Transverse colon (tissue), 3 donors: ENCODE data around the gene TNK2.

Source experiments
- POLR2A ChIP-seq: fragments of 450-650 bp; IDR thresholded peaks from one replicate; pipeline ENCODE4 v1.6.1; 2016; ENCODE audit warnings: antibody characterized with exemption, mild to moderate bottlenecking, moderate library complexity
- TF ChIP-seq, protein P1 (sequence below), 5 experiments: fragments of 200-600 bp in 3 of 5; fragments of 450-650 bp in 2 of 5; sonication (generic) in 3 of 5; IDR thresholded peaks; 1 replicate in 2 of 5; 2 replicates in 3 of 5; pipeline ENCODE4 v1.5.1; 2016 to 2017; ENCODE audit warnings: antibody characterized with exemption in 5 of 5, inconsistent platforms in 3 of 5, mild to moderate bottlenecking in 2 of 5, moderate library complexity in 1 of 5

DNA sequence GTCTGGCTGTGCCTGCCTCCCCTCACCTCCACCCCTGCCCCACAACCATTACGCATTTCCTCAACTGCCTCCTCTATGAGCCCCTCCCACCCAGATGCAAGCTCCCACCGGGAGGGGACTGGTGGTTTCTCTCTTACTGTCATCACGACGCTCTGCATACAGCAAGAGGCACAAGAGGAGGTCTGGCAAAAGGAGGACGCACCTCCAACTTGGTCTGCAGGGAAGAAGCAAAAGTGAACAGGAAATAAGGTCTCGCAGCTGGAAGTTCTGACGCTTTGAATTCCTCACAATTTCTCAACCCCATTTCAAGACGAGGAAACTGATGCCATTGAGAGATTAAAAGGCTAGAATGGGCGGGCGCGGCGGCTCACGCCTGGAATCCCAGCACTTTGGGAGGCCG, 54.4 kb downstream of the TNK2 start:
- TF ChIP-seq, protein P1, sequence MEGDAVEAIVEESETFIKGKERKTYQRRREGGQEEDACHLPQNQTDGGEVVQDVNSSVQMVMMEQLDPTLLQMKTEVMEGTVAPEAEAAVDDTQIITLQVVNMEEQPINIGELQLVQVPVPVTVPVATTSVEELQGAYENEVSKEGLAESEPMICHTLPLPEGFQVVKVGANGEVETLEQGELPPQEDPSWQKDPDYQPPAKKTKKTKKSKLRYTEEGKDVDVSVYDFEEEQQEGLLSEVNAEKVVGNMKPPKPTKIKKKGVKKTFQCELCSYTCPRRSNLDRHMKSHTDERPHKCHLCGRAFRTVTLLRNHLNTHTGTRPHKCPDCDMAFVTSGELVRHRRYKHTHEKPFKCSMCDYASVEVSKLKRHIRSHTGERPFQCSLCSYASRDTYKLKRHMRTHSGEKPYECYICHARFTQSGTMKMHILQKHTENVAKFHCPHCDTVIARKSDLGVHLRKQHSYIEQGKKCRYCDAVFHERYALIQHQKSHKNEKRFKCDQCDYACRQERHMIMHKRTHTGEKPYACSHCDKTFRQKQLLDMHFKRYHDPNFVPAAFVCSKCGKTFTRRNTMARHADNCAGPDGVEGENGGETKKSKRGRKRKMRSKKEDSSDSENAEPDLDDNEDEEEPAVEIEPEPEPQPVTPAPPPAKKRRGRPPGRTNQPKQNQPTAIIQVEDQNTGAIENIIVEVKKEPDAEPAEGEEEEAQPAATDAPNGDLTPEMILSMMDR (IDR thresholded peaks at IDR 0.05) = no peak
- no peak for TF ChIP-seq POLR2A
